ENCODE results near the gene ANKRD16.
"Not testable (repeated sequence)": the region's sequence is repeated elsewhere in the genome, so short reads cannot be mapped to it uniquely, and the experiment has no call there.

Gene ANKRD16

DNA sequence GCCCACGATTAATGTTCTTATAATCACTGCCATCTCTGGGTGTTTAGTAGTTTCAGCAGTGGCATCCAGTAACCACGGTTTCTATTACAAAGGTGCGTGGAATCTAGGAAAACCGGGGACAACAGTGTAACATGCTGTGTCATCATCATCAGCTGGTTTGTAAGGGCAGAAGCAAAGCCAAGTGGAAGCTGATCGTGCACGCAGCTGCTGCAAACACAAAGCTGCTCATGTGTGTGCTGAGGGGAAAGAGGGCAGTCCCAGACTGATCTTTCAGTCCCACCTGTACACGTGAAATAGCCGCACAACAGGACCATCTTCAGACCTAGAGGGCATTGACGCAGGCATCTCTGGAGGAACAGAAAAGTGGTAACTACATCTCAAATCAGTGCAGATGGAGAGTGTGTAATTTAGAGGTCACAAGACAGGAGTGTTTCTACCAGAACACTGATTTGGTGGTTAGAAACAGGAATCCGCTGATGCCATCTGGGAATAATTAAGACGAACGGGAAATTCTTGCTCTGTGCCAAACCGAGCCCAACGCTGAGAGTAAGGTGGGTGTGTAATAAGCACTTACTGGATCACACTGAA, 13.4 kb downstream of the ANKRD16 start:
- no peak for DNase-seq (ENCODE audit: low spot score)

DNA sequence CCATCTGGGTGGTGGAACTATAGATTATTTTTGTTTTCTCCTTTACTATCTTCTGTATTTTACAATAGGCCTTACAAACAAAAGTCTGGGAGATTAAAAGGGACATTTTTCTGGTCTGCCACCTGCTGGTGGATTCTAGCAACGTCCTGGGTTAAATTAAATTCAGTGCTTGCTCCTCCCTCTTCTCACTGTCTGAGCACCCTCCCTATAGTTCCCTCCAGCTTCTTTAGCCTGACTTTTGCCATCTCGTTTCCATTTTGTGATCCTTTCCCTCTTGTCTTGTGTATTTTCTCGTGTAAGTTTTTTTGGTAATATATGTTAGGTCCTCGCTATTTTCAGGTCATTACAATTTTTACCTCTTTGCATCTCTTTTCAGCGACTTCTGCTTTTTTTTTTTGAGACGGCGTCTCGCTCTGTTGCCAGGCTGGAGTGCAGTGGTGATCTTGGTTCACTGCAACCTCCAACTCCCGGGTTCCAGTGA, 16.1 kb downstream of the ANKRD16 start:
- peak; percentile 79 for DNase-seq (ENCODE audit: low spot score)

DNA sequence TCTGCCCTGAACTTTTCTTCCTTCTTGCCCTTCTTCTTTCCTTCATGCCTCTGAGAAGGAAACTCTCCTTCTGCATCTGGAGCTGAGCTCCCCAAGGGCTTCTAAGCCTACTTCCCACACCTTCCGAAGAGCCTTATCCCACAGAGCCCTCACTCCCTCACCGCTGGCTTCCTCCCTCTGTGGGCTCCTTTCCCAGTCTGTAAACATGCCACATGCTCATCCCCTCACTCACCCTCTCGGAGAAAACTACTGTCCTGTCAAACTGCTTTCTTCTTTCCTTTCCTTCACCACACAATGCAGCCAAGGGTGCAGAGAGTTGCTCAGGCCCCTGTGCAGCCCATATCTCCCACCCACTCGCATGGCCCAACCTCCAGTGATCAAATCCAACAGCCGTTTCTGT, 18.1 kb downstream of the ANKRD16 start:
- DNase-seq (ENCODE audit: low spot score): no peak

- DNase-seq (ENCODE audit: low spot score): no peak
These were observed 20.5 kb downstream of the ANKRD16 start for GRCh38 chr10:5869156-5869555.

GRCh38 chr10:5868383-5868782, 21.3 kb downstream of the ANKRD16 start:
- not testable (repeated sequence) for DNase-seq (ENCODE audit: low spot score)

- peak; percentile 47 for DNase-seq (ENCODE audit: low spot score)
These were observed 22.5 kb downstream of the ANKRD16 start for GRCh38 chr10:5867091-5867615.

GRCh38 chr10:5866451-5867081, 23.1 kb downstream of the ANKRD16 start:
- DNase-seq (ENCODE audit: low spot score): peak; percentile 37

DNA sequence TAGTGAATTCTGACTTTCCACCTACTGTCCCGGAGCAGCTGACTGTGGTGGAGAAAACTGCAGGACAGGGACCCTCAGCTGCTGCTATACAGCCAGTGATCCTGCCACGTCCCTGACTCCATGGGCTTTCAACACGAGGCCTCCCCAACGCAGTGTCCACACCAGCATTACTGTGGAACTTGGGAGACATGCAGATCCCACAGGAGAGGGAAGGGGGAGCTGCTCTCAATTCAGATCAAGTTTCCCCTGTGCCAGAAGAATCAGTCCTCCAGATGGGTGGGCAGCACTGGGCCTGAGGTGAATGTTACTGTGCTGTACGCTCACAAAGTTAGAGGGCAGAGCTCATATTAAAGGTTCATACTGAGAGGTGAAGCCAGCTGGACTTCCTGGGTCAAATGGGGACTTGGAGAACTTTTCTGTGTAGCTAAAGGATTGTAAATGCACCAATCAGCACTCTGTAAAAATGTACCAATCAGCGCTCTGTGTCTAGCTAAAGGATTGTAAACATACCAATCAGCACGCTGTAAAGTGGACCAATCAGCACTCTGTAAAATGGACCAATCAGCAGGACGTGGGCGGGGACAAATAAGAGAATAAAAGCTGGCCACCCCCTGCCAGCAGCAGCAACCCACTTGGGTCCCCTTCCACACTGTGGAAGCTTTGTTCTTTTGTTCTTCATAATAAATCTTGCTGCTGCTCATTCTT, 26.6 kb downstream of the ANKRD16 start:
- DNase-seq (ENCODE audit: low spot score): not testable (repeated sequence)

GRCh38 chr10:5862360-5862961, 27.2 kb downstream of the ANKRD16 start:
- DNase-seq (ENCODE audit: low spot score): no peak

DNA sequence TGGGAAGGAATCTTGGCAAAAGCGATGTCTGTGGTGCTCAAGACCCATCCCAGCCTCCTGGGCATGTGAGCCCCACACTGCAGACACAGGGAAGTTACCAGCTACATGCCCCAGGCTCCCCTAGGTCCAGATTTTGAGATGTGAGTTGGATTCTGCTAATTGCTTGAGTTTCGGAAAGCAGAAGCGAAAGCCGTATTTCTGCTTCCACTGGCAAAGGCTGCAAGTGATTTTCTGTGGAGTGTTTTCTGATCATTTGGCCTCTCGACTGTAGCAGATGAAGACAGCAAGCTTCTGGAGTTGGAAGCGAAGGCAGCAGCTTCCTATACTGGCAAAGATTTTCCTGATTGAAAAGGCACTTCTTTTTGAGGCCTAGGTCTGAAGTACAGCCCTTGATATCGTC, 29.6 kb downstream of the ANKRD16 start:
- DNase-seq (ENCODE audit: low spot score): no peak

DNA sequence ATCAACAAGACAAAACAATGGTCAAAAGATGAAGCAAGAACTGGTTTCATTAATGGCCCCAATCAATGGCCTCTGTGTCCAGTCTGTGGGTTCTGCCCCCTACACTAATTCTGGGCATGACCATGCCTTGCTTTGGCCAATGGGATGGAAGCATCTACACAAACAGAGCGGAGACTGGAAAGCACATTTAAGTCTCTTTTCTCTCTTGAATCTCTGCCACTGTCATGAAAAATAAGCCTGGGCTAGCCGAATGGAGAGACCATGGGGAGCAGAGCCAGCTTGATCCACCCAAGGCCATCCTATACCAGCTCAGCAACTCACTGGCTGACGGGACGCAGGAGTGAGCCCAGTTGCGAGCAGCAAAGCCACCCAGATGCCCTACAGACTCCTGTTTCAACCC, 30.9 kb downstream of the ANKRD16 start:
- no peak for DNase-seq (ENCODE audit: low spot score)

DNA sequence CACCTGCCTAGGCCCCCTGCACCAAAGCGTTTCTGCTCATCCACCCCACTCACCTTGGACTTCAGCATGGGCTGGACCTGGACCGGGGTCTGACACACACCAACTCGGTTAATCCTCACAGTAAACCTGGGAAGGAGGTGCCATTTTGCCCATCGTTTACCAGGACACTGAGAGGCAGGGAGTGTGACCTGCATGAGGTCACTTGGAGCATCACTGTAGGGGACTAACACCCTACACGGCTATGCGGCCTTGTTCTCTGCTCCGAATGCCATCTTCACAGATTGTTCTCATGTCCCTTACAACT, 33.0 kb downstream of the ANKRD16 start:
- no peak for DNase-seq (ENCODE audit: low spot score)

DNA sequence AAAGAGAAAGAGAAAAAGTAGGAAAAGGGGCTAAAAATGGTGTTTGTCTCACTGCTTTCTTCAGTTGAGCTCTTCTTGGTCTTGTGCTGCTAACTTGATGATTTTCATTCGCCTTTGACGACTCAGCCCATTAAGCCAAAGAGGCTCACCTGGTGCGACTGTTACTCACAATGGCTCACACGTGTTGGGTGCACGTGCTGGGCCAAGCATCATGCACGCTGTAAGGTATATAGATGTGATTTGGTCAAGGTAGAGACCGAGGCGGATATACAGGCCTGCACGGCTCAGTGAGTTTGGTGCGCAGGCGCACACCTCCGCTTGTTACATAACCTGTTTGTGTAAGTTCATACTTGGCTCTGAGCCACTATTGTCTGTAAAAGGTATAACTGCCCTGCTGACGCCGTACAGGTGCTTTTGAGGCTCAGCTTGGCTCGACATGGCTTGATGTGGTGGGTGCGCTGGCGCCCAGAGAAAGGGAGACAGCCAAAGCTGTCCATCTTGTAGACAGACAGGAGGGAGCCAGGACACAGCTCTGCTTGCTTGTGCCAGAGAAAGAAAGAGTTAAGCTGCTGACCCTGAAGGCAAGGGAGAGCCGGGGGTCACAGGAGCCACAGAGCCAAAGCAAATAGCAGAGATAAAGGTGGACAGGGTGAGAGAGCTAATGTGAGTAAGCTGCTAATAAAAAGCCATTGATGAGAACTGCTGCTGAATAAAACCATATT, 33.6 kb downstream of the ANKRD16 start:
- no peak for DNase-seq (ENCODE audit: low spot score)

DNA sequence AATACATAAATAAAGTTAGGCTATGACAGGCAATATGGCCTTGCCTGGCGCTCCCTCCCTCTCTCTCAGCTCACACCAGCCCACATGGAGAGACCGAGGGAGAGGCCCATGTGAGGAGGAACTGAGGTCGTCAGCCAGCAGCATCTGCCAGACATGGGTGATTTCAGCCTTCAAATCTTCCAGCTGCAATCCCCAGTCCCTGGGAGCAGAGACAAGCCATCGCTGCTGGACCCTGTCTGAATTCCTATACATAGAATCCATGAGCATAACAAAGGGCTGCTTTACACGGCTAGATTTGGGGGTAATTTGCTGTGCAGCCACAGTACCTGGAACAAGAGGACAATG, 35.6 kb downstream of the ANKRD16 start:
- DNase-seq (ENCODE audit: low spot score): no peak

DNA sequence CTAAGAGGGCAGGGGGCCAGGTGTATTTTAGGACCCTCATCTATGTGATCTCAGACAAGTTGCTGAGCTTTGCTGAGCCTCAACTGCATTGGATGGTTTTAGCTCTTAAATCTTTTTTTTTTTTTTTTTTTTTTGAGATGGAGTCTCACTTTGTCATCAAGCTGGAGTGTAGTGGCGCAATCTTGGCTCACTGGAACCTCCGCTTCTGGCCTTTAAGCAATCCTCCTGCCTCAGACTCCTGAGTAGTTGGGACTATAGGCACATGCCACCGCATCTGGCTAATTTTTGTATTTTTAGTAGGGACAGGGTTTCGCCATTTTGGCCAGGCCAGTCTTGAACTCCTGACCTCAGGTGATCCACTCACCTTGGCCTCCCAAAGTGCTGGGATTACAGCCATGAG, 43.0 kb downstream of the ANKRD16 start:
- not testable (repeated sequence) for DNase-seq (ENCODE audit: low spot score)

DNA sequence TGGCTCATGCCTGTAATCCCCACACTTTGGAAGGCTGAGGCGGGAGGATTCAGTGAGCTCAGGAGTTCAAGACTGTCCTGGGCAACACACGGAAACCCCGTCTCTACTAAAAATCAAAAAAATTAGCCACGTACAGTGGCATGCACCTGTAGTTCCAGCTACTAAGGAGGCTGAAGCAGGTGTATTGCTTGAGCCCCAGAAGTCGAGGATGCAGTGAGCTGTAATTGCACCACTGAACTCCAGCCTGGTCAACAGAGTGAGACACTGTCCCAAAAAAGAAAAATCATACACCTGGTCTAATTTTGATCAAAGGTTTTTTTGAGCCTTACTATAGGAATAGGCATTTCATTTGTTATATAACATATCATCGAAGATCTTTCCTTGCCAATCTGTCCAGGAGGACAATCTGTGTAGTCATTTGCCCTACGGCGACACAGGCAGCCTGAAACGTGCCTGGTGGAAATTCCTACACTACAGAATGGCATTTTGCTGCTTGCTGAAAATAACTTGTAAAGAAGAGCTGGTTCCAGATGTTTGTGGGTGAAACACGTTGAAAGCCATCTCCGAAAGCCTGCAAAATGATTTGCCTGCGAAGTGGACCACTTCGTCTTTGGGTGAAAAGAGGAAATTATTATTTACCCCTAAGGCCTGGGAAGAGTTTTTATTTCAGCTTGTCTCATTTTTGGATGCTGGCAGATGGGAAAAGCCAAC, 45.2 kb downstream of the ANKRD16 start:
- DNase-seq (ENCODE audit: low spot score): no peak

DNA sequence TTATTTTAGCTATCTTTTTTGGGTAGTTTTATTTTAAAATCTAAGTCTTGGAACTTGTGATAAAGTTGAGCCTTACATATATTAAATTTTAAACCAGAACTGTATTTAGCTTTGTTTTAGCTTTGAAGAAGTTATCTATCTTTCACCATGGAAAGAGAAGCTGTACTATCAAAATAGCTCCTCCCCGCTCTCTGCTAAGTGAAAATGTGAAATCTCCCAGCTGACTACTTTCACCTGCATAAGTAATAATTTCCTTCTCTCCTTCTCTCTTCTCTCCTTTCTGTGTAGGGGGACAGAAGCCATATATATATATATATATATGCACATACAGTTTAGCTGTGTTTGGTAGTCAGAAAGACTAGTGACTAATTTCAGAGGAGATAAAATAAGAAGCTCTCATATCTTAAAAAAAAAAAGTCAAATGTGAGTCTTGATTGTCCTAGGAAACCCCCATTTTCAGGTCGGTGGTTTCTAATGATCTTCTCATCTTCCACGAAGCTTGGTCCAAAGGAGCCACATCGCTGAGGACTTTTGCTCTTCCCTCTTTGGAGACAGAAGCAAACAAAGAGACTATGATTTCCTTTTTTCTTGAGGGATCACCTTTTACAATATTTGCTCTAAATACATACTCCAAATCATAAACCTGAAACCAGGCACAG, 45.9 kb downstream of the ANKRD16 start:
- DNase-seq (ENCODE audit: low spot score): no peak

DNA sequence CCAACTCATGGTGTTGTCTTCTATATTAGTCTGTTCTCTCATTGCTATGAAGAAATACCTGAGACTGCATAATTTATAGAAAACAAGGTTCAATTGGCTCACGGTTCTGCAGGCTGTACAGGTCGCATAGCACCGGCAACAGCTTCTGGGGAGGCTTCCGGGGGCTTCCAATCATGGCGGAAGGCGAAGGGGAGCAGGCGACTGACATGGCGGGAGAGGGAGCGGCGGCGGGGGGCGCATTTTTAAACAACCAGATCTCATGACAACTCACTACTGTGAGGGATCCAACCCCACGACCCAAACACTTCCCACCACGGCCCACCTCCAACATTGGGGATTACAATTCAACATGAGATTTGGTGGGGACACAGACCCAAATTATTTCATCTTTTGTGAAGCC, 47.7 kb downstream of the ANKRD16 start:
- no peak for DNase-seq (ENCODE audit: low spot score)

DNA sequence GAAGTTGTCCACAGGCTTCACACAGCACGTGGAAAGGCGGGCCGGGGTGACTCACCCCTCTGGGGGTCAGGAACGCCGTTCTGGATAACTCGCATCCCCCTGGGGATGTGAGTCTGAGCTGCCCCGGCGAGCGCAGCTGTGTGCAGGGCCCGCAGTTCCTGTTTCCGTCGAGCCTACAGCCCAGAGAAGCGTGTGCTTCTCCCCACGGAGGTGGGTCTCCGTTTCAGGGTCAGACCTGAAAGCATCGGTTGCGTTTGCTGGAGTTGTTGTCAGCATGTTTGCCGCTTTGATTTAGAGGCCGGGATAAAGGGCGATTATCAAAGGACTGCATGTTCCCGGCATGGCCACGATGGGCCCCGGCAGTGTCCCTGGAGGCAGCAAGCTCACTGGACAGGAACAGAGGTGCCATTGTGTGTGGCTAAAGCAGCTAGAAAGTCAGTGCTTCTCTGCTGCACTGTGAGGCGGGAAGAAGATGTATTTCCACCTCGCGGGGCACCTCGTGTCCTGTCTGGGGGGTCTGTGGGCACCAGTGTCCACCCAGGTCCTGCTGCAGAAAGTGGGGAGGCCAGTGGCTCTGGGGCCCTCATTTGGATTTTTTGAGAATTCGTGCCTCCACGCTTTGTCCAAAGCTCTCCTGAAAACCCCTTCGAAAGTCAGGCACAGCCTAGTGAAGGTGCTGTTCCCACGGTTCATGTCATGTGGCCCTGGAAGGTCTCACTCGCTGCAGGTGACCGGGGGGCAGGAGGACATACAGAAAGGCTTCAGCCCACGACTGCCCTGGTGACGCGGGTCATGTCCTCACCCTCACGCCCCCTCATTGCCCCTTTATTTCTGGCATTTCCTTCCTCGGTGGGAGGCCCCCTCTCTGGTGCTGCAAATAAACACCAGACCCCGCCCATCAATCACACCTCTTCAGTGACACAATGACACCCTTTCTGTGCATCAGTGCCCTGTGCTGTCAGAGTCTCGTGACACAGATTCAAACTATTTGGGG, 49.1 kb downstream of the ANKRD16 start:
- no peak for DNase-seq (ENCODE audit: low spot score)

DNA sequence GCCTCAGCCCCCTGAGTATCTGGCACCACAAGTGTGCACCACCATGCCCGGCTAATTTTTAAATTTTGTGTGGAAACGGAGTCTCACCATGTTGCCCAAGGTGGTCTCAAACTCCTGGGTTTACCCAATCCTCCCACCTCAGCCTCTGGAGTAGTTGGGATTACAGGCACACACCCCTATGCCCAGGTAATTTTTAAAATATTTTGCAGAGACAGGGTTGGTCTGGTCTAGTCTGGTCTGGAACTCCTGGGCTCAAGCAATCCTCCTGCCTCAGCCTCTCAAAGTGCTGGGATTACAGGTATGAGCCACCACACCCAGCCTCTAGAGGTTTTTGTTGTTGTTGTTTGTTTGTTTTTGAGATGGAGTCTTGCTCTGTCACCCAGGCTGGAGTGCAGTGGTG, 53.5 kb downstream of the ANKRD16 start:
- DNase-seq (ENCODE audit: low spot score): not testable (repeated sequence)

Data from hematopoietic multipotent progenitor cell treated with erythropoietin and hydrocortisone succinate and interleukin-3 and kit ligand, for 17 days (in vitro differentiated cells).